ENCODE measurements around the gene CDIP1. TPM values are rescaled to one million over a fixed set of nuclear protein-coding genes. Genes with fewer than 3 reads are reported as not detected.
A peak's percentile ranks its signal among the peaks of the same experiment; 100 is the strongest.

The CDIP1 gene
- total RNA-seq (2021; fragmentation: NEBNext Ultra II Directional; extraction: Animal tissue kit (Norgen Biotek cat#: 25700)): 1 to 10 TPM; 5.0 to 8.3 (median 6.4) TPM
- long read RNA-seq, partial matches to known transcripts: 0 of 2 reads
- long read RNA-seq, other reads (novel, unspliced or antisense): 0 of 2 reads

DNA sequence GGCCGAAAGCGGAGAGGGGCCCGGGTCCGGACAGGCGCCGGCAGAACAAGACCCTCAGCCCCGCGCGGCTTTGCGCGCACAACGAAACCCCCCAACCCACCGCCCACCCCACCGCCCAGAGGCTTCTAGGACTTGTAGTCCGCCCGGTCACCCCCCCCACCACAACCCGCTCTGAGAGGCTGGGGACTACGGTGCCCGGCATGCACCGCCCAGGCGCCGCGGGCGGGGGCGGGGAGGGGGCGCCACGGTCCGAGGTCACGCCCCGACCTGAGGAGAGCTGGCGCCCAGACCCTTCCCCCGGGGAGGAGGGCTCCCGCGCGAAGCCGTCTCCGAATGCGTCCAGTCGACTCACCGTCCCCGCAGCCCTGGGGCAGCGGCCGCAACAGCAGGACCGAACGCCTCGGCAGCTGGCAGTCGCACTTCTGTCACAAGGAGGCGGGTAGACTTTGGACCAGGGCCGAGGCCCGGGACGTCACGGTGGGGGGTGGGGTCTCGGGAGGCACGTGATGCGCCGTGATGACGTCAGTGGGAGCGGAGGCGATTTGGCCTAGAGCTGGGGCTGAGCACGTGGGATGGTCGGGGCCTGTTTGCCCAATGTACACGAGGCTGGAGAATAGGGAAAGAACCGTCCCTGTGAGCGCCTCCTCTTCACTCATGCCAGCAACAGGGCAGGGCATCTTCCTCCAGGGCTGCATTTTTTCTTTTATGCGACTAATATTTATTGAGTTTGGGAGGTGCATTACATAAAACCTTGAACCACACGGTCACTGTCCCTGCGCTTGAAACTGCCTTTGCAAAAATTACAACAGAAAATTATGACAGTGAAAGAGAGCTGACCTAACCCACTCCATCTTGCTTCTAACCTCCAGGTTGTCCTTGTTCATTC lies at the start of gene CDIP1:
TSS of gene CDIP1 (minus strand) at position 424 of the 886 bp plus-strand sequence. CDS start 24,643 bp downstream, outside the sequence.
- DNase-seq: peak; percentile 76
- TF ChIP-seq, protein P1, sequence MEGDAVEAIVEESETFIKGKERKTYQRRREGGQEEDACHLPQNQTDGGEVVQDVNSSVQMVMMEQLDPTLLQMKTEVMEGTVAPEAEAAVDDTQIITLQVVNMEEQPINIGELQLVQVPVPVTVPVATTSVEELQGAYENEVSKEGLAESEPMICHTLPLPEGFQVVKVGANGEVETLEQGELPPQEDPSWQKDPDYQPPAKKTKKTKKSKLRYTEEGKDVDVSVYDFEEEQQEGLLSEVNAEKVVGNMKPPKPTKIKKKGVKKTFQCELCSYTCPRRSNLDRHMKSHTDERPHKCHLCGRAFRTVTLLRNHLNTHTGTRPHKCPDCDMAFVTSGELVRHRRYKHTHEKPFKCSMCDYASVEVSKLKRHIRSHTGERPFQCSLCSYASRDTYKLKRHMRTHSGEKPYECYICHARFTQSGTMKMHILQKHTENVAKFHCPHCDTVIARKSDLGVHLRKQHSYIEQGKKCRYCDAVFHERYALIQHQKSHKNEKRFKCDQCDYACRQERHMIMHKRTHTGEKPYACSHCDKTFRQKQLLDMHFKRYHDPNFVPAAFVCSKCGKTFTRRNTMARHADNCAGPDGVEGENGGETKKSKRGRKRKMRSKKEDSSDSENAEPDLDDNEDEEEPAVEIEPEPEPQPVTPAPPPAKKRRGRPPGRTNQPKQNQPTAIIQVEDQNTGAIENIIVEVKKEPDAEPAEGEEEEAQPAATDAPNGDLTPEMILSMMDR (IDR thresholded peaks at IDR 0.05): no peak
- Mint-ChIP-seq H3K27ac (peak within 1 kb of the TSS; percentile 32; the same call in 1 of the 2 replicates), H3K4me1 (ENCODE audit: low read depth) (0 out of 2 replicates have a peak, but pooled peaks cover 4% of the 10 kb centered on the region), H3K27me3 (ENCODE audit: insufficient read depth) (peaks cover 19% of the 10 kb centered on the region), H3K9me3 (peaks cover 20% of the 10 kb centered on the region), H3K36me3 (ENCODE audit: low read depth) (peaks cover 18% of the 10 kb centered on the region), H3K4me3 (peak within 1 kb of the TSS; percentile 58)

DNA sequence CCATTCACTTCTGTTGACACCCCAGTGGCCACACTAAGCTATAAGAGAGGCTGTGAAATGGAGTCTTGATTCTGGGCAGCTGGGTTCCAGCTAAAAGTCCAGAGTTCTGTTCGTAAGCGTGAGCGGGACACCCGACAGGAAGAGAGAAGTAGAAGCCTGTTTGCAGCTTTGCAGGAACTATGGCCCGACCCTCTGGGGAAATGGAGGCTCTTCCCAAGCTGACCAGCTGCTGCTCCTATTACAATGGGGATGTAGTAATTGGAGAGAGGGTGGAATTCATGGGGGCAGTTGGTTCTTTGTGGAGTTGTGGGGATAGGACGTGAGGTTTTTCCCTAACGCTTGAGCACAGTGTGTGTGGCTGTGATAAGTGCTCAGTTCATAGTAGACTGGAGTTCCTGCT lies 47.7 kb upstream of the CDIP1 start:
- H3K4me1 Mint-ChIP-seq (ENCODE audit: low read depth): no peaks in the 10 kb centered on the region
- H3K27ac Mint-ChIP-seq: no peak overlapping the region
- peaks cover 11% of the 10 kb centered on the region for H3K9me3 Mint-ChIP-seq
- TF ChIP-seq, protein P1 (IDR thresholded peaks at IDR 0.05): no peak
- H3K36me3 Mint-ChIP-seq (ENCODE audit: low read depth): peaks cover 5% of the 10 kb centered on the region; the same call in 1 of the 2 replicates
- H3K27me3 Mint-ChIP-seq (ENCODE audit: insufficient read depth): peaks cover 32% of the 10 kb centered on the region
- H3K4me3 Mint-ChIP-seq: no peak overlapping the region
- DNase-seq: no peak

DNA sequence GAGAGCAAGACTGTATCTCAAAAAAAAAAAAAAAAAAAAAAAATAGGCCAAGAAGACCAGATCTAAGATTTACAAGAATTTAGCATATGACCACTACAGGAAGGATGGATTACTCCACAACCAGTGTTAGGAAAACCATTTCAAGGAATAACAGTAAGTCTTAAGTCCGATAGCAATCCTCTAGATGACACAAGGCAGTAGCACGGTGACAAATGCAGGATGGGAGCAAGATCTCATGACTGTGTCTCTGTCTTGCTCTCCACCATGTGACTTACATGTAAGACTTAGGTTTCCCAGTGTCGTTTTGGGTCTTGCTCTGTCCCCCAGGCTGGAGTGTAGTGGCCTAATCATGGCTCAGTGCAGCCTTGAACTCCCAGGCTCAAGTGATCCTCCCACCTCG lies 45.3 kb upstream of the CDIP1 start:
- H3K36me3 Mint-ChIP-seq (ENCODE audit: low read depth): peaks cover 4% of the 10 kb centered on the region; the same call in 1 of the 2 replicates
- H3K4me3 Mint-ChIP-seq: no peak overlapping the region
- H3K9me3 Mint-ChIP-seq: peaks cover 11% of the 10 kb centered on the region
- peaks cover 26% of the 10 kb centered on the region for H3K27me3 Mint-ChIP-seq (ENCODE audit: insufficient read depth)
- H3K4me1 Mint-ChIP-seq (ENCODE audit: low read depth): no peaks in the 10 kb centered on the region
- no peak overlapping the region for H3K27ac Mint-ChIP-seq
- no peak for DNase-seq
- TF ChIP-seq, protein P1 (IDR thresholded peaks at IDR 0.05): no peak

DNA sequence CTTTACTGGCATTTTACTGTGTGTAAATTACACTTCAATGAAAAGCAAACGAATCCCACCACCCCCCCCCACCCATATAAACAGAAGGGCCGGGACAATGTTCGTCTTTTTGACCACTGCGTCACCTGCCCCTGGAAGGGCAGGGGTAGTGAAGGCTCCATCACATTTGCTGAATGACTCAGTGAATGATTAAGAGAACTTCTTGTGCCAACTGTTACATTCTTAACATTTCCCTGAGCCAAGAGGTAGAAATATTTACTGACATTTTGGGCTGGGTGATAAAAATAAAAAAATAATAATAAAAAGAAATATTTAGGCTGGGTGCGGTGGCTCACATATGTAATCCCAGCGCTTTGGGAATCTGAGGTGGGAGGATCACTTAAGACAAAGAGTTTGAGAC lies 41.7 kb upstream of the CDIP1 start:
- peak; percentile 4 for DNase-seq
- Mint-ChIP-seq H3K27ac (no peak overlapping the region), H3K9me3 (no peaks in the 10 kb centered on the region), H3K36me3 (ENCODE audit: low read depth) (no peaks in the 10 kb centered on the region), H3K4me1 (ENCODE audit: low read depth) (no peaks in the 10 kb centered on the region), H3K4me3 (no peak overlapping the region), H3K27me3 (ENCODE audit: insufficient read depth) (peaks cover 7% of the 10 kb centered on the region)
- TF ChIP-seq, protein P1 (IDR thresholded peaks at IDR 0.05): no peak

DNA sequence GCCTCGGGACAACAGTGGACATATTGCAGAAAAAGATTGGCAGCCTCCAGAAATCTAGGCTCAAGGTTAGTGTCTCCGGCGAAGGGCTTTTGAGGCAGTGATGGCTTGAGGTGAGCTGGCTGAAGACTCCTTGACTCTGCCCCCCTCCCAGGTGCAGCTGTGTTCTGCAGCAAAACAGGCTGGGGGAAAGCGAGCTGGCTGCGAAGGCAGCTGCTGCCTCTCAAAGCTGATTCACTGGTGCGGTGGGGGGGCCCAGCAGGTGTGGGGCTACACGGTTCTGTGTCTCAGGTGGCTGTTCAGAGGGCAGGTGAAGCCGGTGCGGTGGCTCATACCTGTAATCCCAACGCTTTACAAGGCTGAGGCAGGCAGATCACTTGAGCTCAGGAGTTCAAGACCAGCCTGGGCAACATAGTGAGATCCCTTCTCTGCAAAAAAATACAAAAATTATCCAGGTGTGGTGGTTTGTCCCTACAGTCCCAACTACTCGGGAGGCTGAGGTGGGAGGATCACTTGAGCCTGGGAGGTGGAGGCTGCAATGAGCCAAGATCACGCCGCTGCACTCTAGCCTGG lies 40.5 kb upstream of the CDIP1 start:
- TF ChIP-seq, protein P1 (IDR thresholded peaks at IDR 0.05): no peak
- Mint-ChIP-seq H3K9me3 (no peaks in the 10 kb centered on the region), H3K4me3 (no peak overlapping the region), H3K4me1 (ENCODE audit: low read depth) (no peaks in the 10 kb centered on the region), H3K36me3 (ENCODE audit: low read depth) (no peaks in the 10 kb centered on the region), H3K27ac (no peak overlapping the region), H3K27me3 (ENCODE audit: insufficient read depth) (peaks cover 11% of the 10 kb centered on the region)
- no peak for DNase-seq
